GM20000 (cell line): ENCODE measurements around the gene S100A1.

Experiments used
- DNase-seq: peaks from one replicate; pipeline ENCODE4 v3.0.0; 2012; ENCODE audit warnings: low spot score
- TF ChIP-seq, protein P1 (sequence below): IDR thresholded peaks from 2 replicates; pipeline ENCODE4 v1.5.1; 2012; ENCODE audit warnings: mild to moderate bottlenecking, control low read depth; ENCODE audit errors: extremely low read depth, missing control alignments

S100A1 gene

DNA sequence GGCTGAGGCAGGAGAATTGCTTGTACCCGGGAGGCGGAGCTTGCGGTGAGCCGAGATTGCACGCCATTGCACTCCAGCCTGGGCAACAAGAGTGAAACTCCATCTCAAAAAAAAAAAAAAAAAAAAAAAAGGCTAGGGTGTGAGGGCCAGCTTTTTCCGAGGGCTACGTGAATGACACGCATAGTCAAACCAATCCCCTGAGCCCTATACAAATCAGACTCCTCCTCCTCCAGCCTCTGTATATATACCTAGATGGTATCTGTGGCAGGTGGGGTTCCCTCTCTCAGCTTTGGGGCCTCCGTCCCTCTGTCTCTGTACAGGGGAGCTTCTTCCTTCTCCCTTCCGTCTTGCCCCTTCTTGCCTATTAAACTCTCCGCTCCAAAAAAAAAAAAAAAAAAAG, 22.0 kb upstream of the S100A1 start:
- DNase-seq: no peak
- TF ChIP-seq, protein P1, sequence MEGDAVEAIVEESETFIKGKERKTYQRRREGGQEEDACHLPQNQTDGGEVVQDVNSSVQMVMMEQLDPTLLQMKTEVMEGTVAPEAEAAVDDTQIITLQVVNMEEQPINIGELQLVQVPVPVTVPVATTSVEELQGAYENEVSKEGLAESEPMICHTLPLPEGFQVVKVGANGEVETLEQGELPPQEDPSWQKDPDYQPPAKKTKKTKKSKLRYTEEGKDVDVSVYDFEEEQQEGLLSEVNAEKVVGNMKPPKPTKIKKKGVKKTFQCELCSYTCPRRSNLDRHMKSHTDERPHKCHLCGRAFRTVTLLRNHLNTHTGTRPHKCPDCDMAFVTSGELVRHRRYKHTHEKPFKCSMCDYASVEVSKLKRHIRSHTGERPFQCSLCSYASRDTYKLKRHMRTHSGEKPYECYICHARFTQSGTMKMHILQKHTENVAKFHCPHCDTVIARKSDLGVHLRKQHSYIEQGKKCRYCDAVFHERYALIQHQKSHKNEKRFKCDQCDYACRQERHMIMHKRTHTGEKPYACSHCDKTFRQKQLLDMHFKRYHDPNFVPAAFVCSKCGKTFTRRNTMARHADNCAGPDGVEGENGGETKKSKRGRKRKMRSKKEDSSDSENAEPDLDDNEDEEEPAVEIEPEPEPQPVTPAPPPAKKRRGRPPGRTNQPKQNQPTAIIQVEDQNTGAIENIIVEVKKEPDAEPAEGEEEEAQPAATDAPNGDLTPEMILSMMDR: no peak

DNA sequence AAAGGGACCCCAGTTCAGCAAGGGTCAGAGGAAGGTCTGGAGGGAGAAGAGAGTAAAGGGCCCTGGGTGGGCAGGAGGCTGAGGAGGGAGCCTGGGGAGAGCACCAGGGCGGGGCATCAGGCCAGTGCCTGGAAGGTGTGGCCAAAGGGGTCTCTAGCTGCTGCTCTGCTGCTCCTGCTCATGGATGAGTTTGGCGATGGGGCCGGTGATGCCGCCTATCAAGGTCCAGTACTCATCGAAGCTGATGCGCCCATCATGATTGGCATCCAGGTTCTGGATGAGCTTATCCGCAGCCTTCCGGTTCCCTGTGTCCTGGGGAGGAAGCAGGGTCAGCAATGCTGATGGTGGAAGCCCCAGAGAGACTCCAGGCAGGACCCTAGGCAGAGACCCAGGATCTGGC, 20.9 kb upstream of the S100A1 start:
- no peak for DNase-seq
- TF ChIP-seq, protein P1: no peak

DNA sequence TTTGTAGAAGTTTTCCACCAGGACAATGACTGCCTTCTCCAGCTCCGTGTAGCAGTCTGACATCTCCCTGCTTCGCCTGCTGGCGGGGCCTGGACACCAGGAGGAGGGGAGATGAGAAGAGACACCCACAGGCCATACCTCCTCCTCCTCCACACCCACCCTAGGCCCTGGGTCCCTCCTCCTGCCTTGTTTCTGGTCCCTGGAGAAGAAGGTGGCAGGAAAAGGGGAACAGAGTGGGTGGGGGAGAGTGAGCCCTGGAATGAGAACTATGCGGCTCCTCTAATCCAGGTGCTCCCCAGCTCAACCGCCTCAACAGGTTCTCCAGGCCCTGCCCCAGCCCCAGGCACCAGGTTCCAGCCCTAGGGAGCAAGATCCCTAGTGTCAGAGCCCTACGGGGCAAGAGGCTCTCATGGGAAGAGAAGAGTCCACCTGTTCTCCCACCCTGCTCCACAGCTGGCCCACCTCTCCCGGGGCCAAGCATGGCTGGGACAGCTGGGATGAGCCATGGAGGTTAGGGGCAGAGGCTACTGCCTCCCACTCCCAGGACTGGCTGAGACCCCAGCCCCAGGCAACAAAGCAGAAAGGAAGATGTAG, 20.0 kb upstream of the S100A1 start:
- TF ChIP-seq, protein P1: no peak
- DNase-seq: no peak

DNA sequence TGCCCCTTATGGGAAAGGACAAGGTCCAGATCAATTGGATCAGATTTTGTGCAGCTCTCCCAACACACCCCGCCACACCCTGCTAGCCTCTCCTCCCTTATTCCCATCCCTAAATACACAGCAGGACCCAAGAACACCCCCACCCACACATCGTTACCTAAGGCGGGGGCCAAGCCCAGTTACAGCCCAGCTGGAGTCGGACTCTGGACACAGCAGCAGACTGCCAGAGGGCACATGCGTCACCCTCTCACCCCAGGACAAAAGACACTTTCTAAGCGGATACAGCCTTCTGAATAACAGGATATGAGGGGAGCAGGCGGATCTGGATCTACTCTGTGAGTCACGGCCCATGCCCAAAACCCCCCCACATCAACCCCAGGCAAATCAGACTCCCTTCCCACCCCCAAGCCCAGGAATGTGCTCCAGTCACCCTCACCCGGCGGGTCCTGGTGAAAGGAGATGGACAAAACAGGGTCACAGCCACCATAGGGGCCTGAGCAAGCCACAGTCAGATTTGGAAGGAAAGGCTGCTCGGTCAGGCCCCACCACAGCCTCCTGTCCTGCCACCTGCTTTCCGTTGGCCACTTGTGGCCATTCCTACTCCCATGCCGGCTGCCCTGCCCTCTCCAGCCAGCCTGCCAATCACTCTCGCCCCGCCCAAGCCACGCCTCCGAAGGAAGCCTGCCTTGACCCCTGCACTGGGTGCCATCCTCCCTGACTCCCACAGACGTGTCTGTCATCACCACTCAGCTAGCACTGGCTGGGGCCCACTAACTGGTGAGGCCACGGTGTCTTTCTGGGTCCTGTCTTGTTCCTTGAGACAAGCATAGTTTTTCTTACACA, 19.3 kb upstream of the S100A1 start:
- TF ChIP-seq, protein P1: no peak
- DNase-seq: no peak

DNA sequence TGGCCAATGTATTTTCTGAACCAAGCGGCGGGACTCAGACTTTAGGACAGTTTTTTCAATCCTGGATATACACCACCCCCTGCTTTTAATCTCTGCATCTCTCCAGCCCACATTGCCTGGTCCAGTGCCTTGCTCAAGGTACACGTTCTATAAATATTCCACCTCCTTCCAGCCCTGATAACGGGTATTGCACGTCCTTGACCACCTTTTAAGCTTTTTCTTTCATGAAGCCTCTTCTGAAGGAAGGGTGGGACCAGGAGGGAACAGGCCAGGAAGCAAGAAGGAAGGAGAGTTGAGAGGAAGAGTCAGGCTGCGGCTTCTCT, 18.7 kb upstream of the S100A1 start:
- TF ChIP-seq, protein P1: no peak
- no peak for DNase-seq

DNA sequence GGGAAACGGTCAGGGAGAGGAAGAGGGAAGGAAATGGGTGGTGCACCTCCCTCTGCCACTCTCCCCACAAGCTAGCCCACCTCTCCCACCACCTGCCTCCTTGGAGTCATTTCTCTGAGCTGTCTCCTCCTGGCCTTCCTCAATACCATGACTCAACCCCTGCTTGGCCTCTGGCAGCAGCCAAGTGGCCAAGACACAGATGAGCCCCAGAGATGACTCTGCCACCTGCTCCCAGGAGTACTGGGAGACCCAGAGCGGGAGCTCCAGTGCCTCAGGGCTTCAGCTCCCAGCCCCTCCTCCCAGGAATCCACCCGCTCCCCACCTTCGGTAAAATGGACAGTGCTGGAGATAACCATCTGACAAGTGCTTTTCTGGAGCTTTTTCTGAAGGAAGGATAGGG, 17.9 kb upstream of the S100A1 start:
- TF ChIP-seq, protein P1: no peak
- DNase-seq: no peak

DNA sequence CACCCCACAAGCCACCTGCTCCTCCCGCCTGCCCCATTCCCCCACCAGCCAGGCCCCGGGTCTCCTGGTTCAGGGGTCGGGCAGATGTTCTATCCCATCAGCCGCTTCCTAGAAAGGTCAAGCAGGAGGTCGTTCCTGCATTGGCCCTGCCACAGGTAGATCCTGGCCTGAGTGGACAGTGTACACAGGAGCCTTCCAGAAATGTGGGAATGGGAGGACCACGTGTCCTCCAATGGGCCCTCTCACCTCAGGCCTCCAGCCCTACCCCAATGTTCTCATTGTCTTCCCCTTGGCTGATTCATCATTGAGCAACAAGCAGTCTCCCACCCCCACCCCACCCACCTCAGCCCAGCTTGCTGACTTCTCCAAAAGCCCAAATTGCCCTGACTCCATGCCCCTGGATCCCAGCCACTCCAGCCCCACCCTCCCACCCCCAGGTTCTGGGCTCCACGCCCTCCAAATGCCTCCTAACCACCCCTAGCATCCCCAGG, 17.4 kb upstream of the S100A1 start:
- DNase-seq: no peak

More for the DNA sequence above, 17.4 kb upstream of the S100A1 start:
- TF ChIP-seq, protein P1: no peak
